GM19043 (cell line): ENCODE results near the gene CD82.

Experiments
- ATAC-seq: cut with Tn5 transposase; IDR thresholded peaks from one replicate; pipeline ENCODE4 v1.9.1; 2021; ENCODE audit warnings: low read depth; ENCODE audit not compliant: unreplicated experiment

The CD82 gene

DNA sequence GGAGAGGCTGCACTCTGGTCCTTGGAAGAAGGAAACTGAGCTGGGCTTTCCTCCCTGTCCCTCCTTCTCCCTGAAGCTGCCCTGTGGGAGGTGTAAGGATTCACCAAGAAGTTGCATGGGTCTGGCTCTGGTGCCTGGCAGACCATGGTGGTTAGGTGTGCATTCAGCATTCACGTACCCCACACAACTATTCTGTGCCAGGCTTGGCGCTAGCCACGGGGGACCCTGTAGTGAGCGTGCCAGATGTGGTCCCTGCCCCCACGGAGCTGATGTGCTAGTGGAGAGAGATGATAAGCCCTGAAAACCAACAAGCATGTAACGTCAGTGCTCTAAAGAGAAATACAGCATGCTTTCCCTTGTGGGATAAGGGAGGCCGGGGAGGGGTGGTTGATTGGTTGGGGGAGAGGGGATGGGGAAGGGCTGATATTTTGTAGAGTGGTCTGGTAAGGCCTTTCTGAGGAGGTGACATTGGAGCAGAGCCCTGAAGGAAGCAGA lies 48.9 kb downstream of the CD82 start:
- ATAC-seq, result no peak

DNA sequence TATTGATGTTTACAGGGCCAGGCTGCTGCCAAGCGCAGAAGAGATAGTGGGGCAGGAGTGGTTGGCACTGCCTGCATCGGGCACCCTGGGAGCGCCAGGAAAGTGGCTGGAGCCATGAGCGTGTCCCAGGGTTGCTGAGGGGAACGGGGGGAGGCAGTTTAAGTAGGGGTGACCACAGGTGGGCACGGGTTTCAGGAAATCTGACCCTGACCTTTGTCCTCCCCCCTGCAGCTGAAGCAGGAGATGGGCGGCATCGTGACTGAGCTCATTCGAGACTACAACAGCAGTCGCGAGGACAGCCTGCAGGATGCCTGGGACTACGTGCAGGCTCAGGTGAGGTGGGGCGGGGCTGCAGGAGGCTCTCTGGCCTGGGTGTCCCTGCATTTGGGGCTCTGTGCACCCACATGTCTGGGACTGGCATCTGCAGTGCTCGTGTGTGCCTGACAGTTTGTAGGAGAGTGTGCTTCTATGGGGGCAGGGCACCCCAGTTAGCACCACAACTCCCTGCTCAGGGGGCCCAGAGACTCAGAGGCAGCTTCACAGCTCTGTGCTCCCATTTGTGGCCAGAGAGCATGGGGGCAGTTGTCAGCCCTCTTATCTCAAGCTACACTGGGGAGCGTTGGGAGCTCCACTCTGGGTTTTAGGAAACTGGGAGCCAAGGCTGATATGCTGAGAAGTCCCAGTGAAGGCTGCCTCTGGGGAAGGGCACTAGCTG lies 49.7 kb downstream of the CD82 start:
- no peak for ATAC-seq

DNA sequence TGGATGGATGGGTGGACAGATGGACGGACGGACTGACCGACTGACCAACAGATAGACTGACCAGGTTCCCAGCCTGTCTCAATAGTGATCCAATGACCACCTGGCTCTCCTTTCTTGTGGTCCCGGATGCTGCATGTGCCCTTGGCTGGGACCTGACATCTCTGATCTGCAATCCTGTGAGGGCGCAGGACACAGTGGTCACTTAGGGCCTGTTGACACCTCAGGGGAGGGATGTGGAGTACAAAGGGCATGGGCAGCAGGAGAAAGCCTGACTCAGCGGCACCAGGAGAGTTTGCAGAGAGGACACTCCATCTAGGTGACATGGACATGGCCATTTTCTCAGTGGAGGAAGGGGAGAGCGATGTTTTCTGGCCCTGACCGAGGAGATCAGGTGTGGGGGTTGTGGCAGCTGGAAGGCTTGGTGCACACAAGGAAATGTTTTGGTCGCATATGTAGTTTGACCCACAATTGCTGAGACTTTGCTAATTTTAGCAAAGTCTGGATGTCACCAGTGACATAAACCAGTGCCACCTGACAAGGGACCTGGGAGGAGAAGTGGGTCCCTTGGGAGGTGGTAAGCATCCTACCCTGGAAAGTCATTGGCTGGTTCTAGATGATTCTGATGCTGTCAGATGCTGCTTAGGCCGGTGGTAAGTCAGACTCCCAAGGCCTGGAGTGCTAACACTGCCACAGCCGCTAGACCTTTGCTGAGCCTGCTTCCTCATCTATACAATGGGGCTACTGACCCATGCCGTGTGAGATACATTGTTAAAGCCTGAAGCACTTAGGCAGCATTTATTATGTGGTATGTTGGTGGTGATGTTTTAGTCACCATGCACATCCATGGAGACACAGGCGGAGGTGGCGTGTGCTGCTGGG lies 50.7 kb downstream of the CD82 start:
- ATAC-seq, result no peak

DNA sequence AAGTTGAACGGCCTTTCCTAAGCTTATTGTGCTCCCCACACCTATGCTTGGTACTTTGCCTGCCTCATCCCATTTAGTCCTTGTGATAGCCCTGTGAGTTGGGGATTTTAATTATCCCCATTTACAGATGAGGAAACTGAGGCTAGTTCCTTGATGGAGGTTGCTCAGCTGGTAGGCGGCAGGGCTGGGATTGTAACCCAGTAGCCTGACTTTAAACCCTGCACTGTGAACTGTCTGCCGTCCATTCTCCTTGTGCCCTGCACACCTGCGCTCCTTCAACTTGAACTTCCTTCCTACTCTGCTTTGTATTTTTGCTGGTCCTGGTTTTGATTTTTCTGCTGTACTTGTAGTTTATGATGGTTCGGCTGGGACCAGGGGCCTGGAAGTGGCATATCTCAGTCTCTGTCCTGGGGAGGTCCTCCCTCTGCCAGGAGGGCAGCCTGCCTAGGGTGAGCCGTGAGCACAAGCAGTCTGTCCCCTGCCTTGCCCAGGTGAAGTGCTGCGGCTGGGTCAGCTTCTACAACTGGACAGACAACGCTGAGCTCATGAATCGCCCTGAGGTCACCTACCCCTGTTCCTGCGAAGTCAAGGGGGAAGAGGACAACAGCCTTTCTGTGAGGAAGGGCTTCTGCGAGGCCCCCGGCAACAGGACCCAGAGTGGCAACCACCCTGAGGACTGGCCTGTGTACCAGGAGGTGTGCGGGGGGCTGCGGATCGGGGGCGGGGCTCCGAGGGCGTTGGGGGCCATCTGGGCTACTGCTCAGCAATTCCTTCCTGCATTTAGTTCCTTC lies 52.4 kb downstream of the CD82 start:
- no peak for ATAC-seq

DNA sequence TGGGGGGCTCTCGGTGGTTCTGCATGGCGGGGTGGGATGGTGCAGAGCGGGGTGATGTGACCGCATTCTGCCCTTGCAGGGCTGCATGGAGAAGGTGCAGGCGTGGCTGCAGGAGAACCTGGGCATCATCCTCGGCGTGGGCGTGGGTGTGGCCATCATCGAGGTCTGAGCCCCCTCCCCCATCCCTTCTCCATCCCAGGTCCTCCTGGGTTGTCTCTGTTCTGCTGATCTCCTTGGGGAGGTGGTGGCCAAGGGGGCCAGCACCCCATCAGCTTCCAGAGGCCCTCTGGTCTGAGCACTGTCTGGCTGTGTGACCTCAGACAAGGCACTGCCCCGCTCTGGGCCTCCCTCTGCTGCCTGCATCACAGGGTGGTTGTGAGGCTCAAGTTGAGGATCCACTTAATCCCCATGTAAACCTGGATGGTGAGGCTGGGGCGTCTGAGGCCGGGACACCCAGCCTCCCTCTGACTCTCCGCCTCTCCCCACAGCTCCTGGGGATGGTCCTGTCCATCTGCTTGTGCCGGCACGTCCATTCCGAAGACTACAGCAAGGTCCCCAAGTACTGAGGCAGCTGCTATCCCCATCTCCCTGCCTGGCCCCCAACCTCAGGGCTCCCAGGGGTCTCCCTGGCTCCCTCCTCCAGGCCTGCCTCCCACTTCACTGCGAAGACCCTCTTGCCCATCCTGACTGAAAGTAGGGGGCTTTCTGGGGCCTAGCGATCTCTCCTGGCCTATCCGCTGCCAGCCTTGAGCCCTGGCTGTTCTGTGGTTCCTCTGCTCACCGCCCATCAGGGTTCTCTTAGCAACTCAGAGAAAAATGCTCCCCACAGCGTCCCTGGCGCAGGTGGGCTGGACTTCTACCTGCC lies 53.3 kb downstream of the CD82 start:
- ATAC-seq, result no peak

DNA sequence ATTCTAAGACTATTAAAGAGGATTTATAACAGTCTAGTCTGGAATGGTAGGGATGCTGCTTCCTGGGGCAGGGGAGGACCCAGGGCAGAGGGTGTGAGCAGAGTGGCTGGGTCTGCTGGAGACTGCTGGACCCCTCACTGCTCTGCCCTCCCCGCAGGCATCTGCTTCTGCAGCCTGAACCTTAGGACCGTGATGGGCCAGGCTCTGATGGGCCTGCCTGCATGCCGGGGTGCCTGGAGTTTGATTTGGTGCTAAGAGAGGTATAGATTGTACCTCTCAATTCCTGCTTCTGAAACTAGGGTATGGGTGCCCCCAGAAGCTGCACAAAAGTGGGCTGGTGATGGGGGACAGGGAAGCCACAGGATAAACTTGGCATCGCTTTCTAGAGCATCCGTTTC lies 54.9 kb downstream of the CD82 start:
- no peak for ATAC-seq

DNA sequence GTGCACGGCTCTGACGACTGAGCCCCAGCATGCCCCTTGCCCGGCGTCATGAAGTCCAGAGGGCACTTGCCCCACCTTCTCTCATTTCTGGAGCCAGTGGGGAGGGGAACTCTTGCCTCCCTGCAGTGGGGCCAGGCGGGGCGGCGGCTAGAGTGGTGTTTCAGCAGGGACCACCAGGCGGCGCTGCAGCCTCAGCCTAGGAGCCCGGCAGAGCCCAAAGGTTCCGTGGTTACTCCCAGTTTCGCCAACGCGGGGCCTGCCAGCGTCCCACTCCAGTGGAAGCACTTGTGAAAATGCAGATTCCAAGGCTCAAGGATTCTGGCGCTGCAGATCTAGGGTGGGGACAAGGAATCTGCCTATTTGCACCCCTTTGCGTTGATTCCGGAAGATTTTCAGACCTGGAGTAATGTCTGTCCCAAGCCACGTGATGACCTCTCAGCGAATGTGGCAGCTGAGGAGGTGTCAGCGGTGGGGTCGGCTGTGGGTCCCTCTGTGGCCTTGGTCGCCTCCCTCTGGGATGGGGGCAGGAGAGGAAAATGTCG lies 55.7 kb downstream of the CD82 start:
- no peak for ATAC-seq

DNA sequence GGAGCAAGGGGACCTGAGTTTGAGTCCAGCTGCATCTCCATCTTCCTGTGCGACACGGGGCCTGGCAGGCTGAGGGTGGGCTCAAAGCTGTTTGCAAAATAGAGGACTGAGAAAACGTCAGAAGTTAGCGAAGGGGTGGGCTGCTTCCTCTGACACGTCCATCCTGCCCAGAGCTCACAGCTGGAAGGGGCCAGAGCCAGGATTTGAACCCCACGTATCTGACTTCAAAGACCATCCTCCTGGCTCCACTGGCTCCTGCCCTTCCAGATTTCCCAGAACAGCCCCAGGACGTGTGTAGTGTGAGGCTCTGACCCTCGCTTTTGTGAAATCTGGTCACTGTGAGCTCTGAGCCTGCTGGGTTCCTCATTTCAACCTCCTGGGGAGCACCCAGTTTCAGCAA lies 56.3 kb downstream of the CD82 start:
- no peak for ATAC-seq

DNA sequence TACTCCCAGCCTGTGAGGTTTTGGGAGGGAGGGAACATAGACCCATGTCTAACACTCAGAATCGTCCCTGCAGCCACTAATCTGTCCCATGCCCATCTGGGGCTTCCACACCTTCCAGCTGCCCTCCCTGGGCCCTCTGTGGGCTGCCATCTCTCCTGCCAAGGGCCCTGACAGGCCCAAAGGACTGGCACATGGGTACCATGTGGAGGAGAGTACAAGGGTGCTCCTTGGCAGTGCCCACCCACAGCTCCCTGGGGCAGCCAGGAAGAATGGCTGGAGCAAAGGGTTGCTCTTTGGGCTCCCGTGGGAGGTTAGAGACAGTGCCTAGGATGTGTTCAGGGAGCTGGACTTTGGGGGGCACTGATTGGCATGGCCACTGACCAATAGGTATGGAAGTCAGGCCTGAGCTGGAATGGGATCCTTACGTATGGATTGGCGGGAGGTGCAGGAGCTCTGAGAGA lies 56.8 kb downstream of the CD82 start:
- no peak for ATAC-seq

DNA sequence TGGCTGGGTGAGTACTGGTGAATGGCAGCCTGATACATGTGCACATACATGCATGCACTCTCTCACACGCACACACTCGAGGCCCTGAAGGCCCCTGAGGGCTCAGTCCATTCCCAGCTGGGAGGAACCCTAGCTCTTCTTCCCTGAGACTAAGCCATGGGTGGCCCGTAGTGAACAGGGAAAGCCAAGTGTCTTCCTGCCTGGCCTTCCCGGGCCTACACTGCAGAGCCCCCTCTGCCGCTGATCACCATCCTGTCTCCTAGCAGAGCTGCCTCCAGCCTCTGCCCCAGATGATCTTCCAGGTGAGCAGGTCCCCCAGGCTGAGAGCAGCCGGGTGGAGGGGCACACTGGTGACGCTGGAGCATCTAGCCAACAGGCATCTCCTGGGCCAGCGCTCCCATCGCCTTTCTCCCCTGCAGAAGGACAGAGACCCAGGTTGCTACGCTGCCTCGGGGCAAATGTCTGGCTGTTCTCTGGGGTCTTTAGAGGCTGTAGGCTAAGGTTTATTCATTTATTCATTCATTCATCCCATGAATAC lies 57.3 kb downstream of the CD82 start:
- ATAC-seq, result no peak

DNA sequence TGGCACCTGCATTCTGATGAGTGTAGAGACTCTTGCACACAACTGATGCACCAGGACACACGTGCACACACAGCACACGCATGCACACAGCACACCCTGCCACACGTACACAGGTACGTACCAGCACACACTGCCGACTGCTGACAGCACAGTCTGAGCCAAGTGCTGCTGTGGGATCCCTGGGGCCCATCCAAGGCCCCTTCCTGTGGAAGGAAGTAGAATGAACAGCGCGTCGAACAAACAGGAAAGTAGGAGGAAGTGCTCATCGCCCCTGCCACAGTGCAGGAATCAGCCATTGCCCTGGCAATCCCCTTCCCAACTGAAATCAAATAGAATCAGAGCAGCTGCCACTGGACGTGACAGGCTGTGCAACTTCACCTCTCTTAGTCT lies 57.9 kb downstream of the CD82 start:
- ATAC-seq, result no peak

DNA sequence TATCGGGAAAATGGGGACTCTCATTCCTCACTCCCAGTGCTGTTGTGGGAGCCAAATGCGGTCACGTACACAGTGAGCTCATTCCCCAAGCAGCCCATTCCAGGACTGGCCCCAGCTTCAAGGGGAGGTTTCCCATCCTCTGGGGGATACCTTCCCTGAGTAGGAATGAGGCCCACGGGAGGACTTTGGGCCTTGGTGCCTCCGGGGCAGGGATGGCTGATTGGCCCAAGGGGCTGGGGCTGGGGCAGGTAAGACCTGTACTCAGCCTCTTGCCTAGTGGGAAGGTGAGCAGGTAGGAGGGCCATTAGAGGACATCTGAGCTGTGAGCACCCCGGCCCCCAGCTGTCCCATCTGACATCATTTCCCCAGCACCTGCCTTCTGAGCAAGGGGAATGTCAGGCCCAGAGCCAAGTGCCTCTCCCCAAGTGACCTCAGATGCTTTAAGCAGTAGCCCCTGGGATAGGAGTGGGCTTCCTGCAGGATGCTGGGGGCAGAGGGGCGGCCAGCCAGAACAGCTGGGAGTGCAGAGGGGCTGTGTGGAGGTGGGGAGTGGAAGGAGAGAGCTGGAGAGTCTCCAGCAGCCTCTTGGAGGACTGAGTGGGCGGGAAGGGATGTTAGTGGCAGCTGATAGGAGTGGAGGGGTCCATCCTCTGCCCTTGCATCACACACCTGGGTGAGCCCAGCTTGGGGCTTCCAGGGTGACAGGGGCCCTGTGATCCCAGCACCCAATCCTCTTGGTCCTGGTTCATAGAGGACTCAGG lies 58.4 kb downstream of the CD82 start:
- no peak for ATAC-seq

DNA sequence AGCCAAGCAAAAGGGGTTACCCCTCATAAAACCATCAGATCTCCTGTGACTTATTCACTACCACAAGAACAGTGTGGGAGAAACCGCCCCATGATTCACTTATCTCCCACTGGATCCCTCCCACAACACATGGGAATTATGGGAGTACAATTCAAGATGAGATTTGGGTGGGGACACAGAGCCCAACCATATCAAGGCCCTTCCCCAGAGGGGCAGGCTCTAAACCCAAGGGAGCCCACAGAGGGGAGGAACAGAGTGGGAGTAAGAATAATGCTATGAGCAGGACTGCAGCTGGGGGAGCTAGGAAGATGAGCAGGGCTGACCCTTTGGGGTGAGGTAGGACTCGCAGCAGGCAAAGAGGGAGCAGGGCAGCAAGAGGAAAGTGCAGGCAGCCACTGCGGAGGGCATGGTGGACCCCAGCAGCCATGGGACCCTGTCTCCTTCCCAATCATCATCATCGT lies 59.3 kb downstream of the CD82 start:
- no peak for ATAC-seq

DNA sequence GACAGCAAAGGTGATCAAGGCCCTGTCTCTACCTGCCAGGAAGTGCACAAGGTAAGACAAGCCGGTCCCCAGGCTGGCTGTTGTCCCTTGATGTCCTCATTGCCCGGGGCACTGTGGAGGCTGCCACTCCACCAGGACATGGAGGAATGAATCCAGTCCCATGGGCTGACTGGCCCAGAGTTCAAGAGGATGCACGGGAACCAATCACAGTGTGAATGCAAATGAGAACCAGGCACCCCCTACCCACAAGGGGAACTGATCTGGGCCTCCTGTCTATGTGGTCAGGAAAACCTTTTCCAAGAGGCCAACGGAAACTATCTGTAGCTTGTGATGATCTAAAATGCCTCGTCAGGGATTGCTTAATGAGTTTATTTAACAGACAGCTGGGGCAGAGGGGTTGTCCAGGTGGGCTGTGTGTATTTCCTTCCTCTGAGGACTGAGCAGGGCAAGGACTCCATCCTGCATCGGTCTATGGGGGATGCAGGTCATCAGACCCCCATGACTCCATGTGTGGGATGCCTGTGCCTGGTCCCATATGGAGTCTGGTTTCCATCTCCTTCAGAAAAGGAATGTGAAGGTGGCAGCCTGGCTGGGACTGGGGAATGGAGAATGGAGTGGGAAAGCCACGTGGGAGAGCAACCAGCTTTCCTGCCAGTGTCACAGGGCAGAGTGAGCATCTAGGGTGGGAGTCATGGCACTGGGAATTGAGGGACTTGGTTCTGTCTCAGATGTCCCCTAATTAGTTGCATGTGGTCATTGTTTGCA lies 60.5 kb downstream of the CD82 start:
- ATAC-seq, result no peak

DNA sequence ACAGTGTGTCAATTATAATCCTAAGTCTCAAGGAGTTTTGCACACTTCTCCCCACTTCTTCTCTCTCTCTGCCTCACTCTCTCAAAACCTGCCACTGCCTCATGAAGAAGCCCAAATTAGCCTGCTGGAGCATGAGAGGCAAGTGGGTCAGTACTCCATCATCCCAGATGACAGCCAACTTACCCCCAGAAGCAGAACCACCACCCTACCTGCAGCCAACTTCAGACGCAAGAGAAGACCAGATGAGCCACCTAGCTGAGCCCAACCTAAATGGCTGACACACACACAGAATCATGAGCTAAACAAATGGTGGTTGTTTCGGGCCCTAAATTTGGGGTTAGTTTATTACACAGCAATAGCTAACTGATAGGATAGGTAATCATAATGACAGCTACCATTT lies 61.2 kb downstream of the CD82 start:
- no peak for ATAC-seq

DNA sequence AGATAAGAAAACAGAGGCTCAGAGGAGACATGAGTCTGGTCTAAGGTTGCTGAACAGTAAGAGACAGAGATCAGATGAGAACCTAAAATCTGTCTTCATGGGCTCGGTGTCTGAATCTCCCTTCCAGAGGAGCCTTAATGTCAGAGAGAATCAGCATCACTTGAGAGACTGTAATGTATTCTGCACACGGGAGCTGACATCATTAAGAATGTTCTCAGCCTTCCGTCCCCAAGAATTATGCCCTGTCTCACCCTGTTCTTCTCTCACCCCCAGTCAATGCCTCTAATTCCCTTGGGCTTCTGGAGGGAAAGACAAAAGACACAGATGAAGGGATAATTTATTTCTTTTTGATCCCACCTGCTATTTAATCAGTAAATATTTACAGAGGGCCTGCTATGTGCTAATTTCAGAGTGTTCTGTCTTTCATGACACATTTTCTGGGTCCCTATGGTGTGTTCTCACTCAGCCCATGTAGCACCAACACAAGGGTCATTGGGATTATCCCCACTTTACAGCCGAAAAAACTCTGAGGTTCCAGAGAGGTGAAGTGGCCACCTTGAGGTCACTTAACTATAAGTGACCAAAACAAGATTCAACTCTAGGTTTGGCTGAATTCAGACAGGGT lies 61.8 kb downstream of the CD82 start:
- no peak for ATAC-seq

DNA sequence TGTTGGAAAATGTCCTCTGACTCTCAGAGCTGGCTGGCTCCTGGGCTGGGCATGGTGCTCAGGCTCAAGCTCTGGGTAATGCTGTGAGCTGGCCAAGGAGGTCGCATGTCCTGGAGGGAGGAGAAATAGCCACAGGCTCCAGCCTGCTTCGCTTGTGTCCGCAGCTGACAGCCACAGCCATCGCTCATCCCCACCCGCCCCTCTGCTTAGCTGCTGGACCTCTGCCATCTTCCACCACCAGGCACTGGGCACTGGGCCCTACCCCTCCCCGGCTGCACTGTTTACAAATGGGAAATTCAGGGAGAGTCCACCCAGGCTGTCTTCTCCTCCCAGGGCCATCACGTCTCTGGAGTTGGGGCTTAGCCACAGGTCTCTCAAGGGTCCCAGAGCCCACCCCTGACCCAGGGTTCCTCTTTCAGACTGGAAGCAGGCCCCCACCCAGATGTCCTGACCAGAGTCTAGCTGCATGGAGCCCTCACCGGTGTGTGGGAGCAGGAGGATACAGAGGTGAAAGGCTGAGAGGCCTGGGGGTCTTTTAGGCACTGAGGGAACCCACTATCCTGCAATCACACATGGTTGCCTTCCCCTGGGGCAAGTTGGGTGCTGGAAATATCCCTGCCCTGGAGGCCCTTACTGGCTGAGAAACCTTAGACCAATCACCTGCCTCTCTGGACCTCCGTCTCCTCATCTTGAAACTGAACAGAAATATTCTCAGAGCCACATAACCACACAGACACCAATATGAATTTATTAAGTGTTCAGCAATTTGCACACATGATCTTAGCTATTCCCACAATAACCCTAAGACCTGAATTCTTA lies 62.7 kb downstream of the CD82 start:
- peak; percentile 65 for ATAC-seq
